Measurements from ENCODE around the gene KIF5C. TPM values are rescaled to one million over a fixed set of nuclear protein-coding genes. Genes with fewer than 3 reads are reported as not detected.

The KIF5C gene
- total RNA-seq, 1 donor from 2014 or later: not detected

DNA sequence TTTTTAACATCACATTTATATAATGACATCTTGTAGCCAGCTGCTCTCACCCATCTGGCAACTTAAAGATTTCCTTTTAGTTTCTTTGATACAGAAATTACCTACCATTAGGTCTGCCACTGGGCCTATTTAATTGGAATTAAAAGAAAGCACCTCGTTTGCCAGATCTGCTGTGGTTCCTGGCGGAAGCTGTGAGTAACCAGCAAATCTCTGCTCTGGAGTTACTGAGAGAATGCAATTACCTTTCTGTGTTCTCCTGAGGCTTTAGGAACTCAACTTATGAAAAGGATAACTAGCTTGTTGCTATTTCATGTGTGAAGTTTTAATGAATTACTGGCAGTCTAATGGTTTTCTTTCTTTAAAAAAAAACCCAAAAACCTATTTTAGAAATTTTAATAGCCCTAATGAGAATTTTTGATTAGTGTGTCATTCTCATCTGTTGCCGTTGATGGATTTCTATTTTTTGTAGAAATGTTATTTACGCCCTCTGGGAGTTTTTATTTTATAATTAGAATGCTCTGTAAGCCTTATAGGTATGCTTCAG, 93.8 kb downstream of the KIF5C start:
- DNase-seq (ENCODE audit: low read depth) (no peak), FAIRE-seq (no peak)
- H3K36me3 ChIP-seq (ENCODE audit: control insufficient read depth, insufficient read depth, low read length): no peaks in the 10 kb centered on the region
- H3K4me3 ChIP-seq (ENCODE audit: low read depth, low read length): no peak overlapping the region
- peaks cover 5% of the 10 kb centered on the region for H3K27me3 ChIP-seq (ENCODE audit: control insufficient read depth, insufficient read depth, low read length)
- no peak for TF ChIP-seq CTCF (IDR thresholded peaks at IDR 0.05; ENCODE audit: insufficient read depth, low read length, severe bottlenecking)

- peaks cover 5% of the 10 kb centered on the region for H3K27me3 ChIP-seq (ENCODE audit: control insufficient read depth, insufficient read depth, low read length)
- no peak overlapping the region for H3K4me3 ChIP-seq (ENCODE audit: low read depth, low read length)
- H3K36me3 ChIP-seq (ENCODE audit: control insufficient read depth, insufficient read depth, low read length): no peaks in the 10 kb centered on the region
- no peak for DNase-seq (ENCODE audit: low read depth)
- no peak for FAIRE-seq
- TF ChIP-seq CTCF (IDR thresholded peaks at IDR 0.05; ENCODE audit: insufficient read depth, low read length, severe bottlenecking): no peak
Measured at GRCh38 chr2:148969659-148970061, 94.6 kb downstream of the KIF5C start.

- H3K27me3 ChIP-seq (ENCODE audit: control insufficient read depth, insufficient read depth, low read length): peaks cover 5% of the 10 kb centered on the region
- DNase-seq (ENCODE audit: low read depth) (no peak), FAIRE-seq (no peak)
- no peaks in the 10 kb centered on the region for H3K36me3 ChIP-seq (ENCODE audit: control insufficient read depth, insufficient read depth, low read length)
- no peak overlapping the region for H3K4me3 ChIP-seq (ENCODE audit: low read depth, low read length)
- no peak for TF ChIP-seq CTCF (IDR thresholded peaks at IDR 0.05; ENCODE audit: insufficient read depth, low read length, severe bottlenecking)
Measured at GRCh38 chr2:148970385-148970784, 95.4 kb downstream of the KIF5C start.

DNA sequence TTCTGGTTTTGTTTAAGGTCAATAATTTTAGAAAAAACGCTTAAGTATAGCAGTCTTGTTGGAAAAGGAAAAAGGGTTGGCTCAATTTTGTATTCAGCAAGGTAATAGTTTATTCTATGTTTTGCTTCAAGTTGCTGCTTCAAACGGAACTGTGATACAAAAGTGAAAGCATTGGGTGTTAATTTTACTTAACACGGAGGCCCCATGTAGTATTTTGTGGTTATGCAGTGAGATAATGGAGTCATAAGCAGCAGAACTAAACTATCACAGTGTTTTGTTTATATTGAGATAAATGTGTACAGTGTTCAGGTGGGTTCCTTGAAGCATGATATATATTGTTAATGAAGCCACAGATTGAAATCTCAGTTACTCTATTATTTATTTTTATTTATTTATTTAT, 96.5 kb downstream of the KIF5C start:
- peaks cover 5% of the 10 kb centered on the region for H3K27me3 ChIP-seq (ENCODE audit: control insufficient read depth, insufficient read depth, low read length)
- DNase-seq (ENCODE audit: low read depth) (no peak), FAIRE-seq (no peak)
- H3K4me3 ChIP-seq (ENCODE audit: low read depth, low read length): no peak overlapping the region
- no peaks in the 10 kb centered on the region for H3K36me3 ChIP-seq (ENCODE audit: control insufficient read depth, insufficient read depth, low read length)
- TF ChIP-seq CTCF (IDR thresholded peaks at IDR 0.05; ENCODE audit: insufficient read depth, low read length, severe bottlenecking): no peak

DNA sequence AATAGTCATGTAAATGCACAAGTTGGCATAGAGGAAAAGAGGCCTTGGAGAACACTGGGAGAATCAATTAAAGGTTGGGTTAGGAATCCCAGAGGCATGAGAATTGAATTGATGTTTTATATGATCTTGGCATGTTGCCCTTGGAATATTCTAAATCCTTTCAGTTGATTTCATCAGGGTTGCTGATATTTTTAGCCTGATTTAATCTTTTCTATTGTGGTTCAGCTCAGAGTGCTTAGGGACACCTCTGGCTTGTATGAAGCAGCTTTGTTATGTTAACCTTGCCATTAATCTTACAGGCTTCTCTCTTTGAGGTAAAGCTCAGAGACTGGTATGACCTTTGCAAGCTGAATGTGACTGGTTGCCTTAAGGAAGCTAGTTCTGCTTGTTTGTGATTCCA, 99.1 kb downstream of the KIF5C start:
- no peak overlapping the region for H3K4me3 ChIP-seq (ENCODE audit: low read depth, low read length)
- no peak for TF ChIP-seq CTCF (IDR thresholded peaks at IDR 0.05; ENCODE audit: insufficient read depth, low read length, severe bottlenecking)
- H3K36me3 ChIP-seq (ENCODE audit: control insufficient read depth, insufficient read depth, low read length): no peaks in the 10 kb centered on the region
- FAIRE-seq: no peak
- DNase-seq (ENCODE audit: low read depth): no peak
- H3K27me3 ChIP-seq (ENCODE audit: control insufficient read depth, insufficient read depth, low read length): peaks cover 4% of the 10 kb centered on the region

GRCh38 chr2:148978026-148978685, 103.1 kb downstream of the KIF5C start:
- DNase-seq (ENCODE audit: low read depth) (no peak), FAIRE-seq (no peak)
- TF ChIP-seq CTCF (IDR thresholded peaks at IDR 0.05; ENCODE audit: insufficient read depth, low read length, severe bottlenecking): no peak
- peaks cover 6% of the 10 kb centered on the region for H3K27me3 ChIP-seq (ENCODE audit: control insufficient read depth, insufficient read depth, low read length)
- no peak overlapping the region for H3K4me3 ChIP-seq (ENCODE audit: low read depth, low read length)
- H3K36me3 ChIP-seq (ENCODE audit: control insufficient read depth, insufficient read depth, low read length): no peaks in the 10 kb centered on the region
